Stimulated activated CD8-positive, alpha-beta memory T cell treated with anti-CD3 and anti-CD28 coated beads, Interleukin-15, amount 100 ng/mL, for 24 hours (primary cell): Measurements from ENCODE around the gene ZCWPW1.

Experiments
- DNase-seq: peaks from one replicate; pipeline ENCODE4 v3.0.0-alpha.2; 2020; ENCODE audit warnings: low read depth

Gene ZCWPW1

DNA sequence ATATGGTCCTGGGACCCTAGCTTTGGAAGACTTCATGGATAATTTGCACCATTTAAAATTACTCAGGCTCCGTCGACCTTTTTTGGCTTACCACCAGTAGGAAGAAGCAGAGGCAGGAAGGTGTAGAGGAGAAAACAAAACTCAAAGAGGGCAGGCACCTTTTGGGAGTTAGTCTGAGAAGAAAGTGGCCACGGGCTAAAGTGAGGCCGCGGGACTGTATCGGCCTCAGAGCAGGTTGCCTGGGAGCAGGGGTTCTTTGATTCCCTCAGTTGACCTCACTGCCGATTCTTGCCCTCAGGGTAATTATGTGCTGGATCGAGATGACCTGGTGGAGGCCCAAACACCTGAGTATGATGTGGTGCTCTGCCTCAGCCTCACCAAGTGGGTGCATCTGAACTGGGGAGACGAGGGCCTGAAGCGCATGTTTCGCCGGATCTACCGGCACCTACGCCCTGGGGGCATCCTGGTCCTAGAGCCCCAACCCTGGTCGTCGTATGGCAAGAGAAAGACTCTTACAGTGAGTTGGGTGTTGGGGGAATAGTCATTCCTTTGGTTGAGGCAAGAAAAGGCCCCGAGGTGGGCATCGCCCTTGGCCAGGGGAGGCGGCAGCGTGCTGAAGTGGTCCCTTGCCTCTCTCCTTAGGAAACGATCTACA lies 4.2 kb upstream of the ZCWPW1 start:
- no peak for DNase-seq

DNA sequence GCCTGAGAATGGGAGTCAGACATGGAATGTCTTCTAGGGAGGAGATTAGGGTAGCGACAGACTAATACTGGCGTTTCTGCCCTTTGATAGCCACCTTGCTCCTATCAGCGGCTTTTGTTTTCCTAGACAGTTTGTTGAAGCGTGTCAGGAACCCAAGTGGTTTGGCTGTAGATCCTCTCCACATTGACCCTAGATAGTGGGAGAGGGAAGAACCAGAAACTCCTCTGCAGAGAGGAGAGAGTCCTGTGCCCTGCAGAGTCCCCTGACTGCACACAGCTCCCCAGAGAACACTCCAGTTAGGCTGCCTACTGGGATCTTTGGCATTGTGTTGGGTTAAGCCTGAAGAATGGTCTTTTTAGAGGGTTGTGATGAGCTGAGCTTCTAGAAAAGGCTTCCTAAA lies 3.5 kb upstream of the ZCWPW1 start:
- DNase-seq = no peak

DNA sequence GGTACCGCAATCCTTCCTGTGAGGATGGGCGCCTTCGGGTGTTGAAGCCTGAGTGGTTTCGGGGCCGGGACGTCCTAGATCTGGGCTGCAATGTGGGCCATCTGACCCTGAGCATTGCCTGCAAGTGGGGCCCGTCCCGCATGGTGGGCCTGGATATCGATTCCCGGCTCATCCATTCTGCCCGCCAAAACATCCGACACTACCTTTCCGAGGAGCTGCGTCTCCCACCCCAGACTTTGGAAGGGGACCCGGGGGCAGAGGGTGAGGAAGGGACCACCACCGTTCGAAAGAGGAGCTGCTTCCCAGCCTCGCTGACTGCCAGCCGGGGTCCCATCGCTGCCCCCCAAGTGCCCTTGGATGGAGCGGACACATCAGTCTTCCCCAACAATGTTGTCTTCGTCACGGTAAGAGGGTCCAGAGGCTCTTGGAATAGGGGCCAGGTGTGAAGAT lies 2.8 kb upstream of the ZCWPW1 start:
- DNase-seq = no peak

GRCh38 chr7:100430493-100431285 lies 2.2 kb upstream of the ZCWPW1 start:
- no peak for DNase-seq

GRCh38 chr7:100429637-100430492 lies 1.4 kb upstream of the ZCWPW1 start, which contains the start of gene MEPCE:
MEPCE (plus strand) TSS chr7:100429831; CDS start chr7:100430019, 188 bp downstream.
- DNase-seq = peak; percentile 100

GRCh38 chr7:100428967-100429636 lies 599 bp upstream of the ZCWPW1 start:
- DNase-seq = peak; percentile 100

DNA sequence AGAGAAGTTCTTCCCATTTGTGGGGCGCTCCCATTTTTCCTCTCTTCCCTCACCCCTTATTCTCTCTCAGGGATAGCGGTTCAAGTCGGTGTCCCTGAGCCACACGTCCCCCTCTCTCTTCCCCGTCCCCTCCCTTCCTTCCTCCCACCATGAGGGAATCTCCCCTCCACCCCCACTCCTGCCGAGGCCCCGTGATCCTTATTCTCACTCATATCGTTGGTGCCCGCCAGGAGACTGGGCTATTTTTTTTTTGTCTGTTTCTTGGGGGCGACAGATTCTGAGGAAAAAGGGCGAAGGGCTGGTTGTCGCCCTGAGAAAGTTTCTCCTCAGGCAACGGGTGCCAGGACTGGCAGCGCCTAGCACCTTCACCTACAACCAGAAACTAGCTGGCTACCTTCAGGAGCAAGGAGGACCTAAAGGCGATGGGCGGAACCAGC lies 723 bp downstream of the ZCWPW1 start:
- no peak for DNase-seq

DNA sequence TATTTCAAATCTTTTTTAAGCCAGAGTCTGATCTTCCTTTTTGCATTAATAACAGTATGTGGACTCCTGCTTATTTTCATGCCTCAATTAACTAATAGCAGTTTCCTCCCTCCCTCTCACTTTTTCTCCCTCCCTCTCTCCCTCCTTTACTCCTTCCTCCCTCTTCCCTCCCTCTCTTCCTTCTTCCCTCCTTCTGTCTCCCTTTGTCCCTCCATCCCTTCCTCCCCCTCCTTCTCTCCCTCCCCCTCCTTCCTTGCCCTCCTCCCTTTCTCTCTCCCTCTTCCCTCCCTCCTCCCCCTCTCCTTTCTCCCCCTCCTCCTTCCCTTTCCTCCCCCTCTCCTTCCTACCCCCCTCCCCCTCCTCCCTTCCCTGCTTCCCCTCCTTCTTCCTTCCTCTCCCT lies 2.0 kb downstream of the ZCWPW1 start:
- no peak for DNase-seq

DNA sequence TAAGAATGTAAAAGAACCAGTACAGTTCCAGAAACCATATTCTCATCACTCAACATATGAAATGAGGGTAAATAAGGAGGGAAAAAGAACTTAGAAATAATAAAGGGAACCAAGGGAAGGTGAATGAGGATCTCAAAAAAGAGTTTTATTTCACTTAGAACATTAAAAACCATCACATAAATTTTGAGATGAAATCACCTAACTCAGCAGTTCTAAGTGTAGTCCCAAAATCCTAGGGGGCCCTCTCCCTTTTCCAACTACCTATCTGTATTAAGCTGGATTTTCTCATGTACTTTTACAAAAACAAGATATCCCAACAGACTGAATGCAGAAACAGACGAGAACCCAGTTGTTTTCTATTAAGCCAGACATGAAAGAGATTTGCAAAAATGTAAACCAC lies 3.2 kb downstream of the ZCWPW1 start:
- no peak for DNase-seq

GRCh38 chr7:100423315-100423714 lies 5.2 kb downstream of the ZCWPW1 start:
- no peak for DNase-seq

DNA sequence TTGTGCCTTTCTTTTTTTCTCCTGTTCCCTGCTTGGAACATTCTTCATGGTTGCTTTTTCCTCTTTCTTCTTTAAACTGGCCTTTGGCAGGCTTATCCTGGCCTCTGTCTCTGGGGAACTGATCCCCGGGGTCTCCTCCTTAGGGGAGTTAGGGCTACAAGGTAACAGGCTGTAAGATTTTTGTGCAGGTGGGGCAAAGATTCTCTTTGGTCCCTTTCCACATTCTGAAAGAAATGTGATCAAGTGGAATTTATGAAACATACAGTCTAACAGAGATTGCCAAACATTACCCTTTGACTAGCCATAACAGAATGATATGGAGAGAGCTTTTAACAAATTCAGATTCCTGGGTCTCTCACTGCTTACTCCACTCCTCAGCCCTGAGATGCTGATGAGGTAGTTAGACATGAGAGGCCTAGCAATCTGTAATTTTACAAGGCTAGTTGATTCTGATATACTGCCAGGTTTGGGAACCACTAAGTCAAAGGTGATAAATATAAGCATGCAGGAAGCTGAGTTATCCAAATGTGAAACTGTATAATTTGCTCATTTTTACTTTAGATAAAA lies 8.8 kb downstream of the ZCWPW1 start:
- no peak for DNase-seq

- no peak for DNase-seq
Measured at GRCh38 chr7:100418930-100419659, 9.4 kb downstream of the ZCWPW1 start.

GRCh38 chr7:100415448-100415847 lies 13.1 kb downstream of the ZCWPW1 start:
- DNase-seq = no peak

- no peak for DNase-seq
Measured at GRCh38 chr7:100413889-100414288, 14.6 kb downstream of the ZCWPW1 start.

GRCh38 chr7:100413346-100413745 lies 15.2 kb downstream of the ZCWPW1 start:
- DNase-seq = no peak

- no peak for DNase-seq
Measured at GRCh38 chr7:100411101-100411500, 17.4 kb downstream of the ZCWPW1 start.

GRCh38 chr7:100407285-100408180 lies 21.0 kb downstream of the ZCWPW1 start:
- no peak for DNase-seq

GRCh38 chr7:100406767-100407166 lies 21.7 kb downstream of the ZCWPW1 start:
- DNase-seq = no peak

- no peak for DNase-seq
Measured at GRCh38 chr7:100402241-100402640, 26.3 kb downstream of the ZCWPW1 start.

- DNase-seq = no peak
Measured at GRCh38 chr7:100401811-100402210, 26.7 kb downstream of the ZCWPW1 start.
